ENCODE results near the gene METRN.
"Not testable (repeated sequence)": the region's sequence is repeated elsewhere in the genome, so short reads cannot be mapped to it uniquely, and the experiment has no call there.

Gene METRN

GRCh38 chr16:751152-752006 is 36.5 kb downstream of the METRN start:
- peak in 35 of 58 donors; percentile 6 to 84 (median 38) for DNase-seq

- DNase-seq = no peak
Measured at GRCh38 chr16:752007-752312, 37.0 kb downstream of the METRN start.

DNA sequence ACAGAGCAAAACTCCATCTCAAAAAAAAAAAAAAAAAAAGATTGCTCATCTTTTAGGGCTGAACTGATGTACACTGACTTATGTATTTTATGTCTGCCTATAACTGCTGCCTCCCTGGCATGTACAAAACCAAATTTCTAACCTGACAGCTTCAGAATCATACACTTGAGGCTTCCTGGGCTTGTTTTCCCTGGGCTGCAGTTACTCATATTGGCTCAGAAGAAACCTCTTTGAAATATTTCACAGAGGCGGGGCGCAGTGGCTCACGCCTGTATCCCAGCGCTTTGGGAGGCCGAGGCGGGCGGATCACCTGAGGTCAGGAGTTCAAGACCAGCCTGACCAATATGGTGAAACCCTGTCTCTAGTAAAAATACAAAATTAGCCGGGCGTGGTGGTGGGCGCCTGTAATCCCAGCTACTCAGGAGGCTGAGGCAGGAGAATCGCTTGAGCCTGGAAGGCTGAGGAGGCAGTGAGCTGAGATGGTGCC is 39.2 kb downstream of the METRN start:
- not testable (repeated sequence) for DNase-seq

DNA sequence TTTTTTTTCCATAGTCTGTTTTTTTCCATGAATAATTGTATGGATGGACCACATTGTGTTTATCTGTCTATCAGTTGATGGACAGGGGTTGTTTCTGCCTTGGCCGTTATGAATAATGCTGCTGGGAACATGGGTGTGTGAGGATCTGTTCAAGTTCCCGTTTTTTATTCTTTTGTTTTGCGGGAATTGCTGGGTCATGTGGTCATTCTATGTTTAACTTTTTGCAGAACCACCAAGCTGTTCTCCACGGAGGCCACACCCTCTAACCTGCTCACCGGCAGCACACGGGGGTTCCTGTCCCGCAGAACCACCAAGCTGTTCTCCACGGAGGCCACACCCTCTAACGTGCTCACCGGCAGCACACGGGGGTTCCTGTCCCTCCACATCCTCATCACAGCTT is 39.7 kb downstream of the METRN start:
- DNase-seq = no peak

GRCh38 chr16:756428-756827 is 41.5 kb downstream of the METRN start:
- no peak for DNase-seq

DNA sequence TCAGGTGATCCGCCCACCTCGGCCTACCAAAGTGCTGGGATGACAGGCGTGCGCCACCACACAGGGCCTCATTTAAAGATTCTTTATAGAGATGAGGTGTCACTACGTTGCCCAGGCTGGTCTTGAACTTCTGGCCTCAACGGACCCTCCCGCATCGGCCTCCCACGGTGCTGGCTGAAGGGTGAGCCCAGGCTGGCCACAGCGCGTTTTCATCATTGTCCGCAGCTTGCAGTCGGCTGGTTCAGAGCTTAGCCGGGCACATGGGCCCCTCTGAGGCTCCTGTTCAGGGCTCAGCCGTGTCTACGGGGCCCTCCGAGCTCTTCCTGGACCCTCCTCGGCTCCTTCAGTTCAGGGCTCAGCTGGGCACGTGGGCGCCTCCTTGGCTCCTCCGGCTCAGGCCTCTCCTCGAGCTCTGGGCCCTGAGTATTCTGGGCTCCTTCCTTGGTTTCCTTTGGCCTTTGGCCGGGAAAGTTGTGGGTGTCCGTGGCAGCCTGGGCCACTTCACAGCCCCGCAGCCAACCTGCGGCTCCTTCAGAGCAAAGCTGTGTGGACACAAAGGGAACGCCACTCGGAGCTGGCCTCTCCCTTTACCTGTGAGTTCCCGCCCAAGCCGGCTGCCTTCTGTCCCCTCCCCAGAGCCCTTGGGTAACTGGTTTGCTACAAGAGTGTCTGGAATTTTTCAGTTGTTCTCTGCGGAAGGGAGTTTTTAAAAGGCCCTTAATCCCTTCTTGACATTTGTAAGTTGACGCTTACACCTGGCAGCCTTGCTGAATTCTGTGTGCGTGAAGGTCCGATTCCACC is 44.4 kb downstream of the METRN start:
- DNase-seq = no peak

DNA sequence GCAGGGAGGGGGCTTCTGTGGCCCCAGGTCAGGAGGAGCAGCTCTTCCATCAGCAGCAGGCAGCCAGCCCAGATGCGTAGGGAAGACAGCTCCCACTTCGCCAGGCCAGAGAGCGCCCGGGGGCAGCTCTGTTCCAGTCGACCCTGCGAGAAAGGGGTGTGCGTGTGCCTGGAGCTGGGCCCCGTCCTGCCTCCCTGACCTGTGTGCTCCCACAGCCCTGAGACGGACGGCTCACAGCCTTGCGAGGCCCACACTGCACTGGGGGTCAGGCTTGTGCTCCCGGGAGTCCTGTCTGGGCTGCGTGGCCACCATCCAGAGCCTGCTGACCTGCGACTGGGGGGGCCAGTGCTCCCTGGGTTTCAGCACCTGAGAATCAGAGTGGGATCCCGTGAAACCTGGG is 45.1 kb downstream of the METRN start:
- no peak for DNase-seq

DNA sequence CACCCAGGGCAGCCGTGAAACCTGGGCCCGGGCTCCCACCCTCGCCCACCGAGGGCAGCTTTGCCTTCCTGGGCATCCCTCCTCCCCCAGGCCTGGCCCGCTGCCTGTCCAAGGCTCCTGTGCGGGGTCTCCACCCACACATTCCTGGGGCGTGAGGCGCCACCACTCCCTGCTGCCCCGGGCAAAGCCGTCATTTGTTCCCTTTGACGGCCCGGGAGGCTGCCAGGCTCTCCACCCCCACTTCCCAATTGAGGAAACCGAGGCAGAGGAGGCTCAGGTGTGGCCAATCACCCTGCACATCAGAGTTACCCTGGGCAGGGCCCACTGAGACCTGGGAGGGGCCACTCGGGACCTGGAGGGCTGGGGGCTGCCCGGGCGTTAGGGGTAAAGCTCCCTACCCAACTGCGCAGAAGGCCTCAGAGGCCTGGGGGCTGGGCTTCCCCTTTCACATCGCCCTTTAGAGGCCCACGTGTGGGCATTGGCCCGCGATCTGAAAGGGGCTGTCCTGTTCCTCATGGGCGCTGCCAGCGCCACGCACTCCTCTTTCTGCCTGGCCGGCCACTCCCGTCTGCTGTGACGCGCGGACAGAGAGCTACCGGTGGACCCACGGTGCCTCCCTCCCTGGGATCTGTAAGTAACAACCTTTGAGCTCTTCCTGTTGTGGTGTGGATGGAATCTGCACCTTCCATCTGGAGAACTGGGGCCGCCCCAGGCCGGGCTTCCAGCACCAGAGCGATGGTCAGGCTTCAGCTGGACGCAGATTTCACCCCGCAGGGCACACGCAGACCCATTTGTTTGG is 45.8 kb downstream of the METRN start, which contains the start of gene MSLN:
Gene MSLN, plus strand, starts transcription at position 190 of the 799 bp plus-strand sequence. CDS start 1,947 bp downstream, outside the sequence.
- DNase-seq = no peak

- DNase-seq = no peak
Measured at GRCh38 chr16:761625-762513, 47.0 kb downstream of the METRN start.

- no peak for DNase-seq
Measured at GRCh38 chr16:762595-763268, 47.8 kb downstream of the METRN start.

DNA sequence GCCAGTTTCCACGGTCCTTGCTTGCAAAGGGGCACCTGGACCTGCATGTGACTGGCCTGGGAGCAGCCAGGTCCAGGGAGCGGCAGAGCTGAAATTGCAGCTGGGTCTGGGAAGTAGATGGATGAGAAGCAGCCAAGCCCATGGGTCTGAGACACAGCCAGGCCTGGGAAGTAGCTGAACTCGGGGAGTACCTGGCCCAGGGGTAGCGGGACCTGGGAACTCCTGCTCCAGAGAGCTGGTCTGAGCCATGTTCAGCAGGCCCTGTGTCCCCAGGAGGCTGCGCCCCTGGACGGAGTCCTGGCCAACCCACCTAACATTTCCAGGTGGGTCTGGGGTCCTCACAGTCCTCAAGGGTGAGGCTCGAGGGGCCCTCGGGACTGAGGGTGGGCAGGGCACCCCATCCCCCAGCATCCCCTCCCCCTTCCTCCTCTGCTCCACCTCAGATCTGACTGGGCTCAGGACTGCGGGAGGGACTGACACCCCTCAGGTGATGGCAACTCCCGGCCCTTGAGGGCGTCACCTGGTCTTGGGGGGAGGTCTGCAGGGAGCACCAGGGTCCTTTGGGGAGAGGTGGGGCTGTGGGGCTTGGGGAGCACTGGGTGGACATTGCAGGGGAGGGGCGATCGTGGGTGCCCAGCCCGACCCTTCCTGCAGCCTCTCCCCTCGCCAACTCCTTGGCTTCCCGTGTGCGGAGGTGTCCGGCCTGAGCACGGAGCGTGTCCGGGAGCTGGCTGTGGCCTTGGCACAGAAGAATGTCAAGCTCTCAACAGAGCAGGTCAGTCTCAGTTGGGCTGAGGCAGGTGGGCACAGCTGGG is 48.7 kb downstream of the METRN start:
- no peak for DNase-seq

GRCh38 chr16:764184-764750 is 49.3 kb downstream of the METRN start:
- DNase-seq = no peak

DNA sequence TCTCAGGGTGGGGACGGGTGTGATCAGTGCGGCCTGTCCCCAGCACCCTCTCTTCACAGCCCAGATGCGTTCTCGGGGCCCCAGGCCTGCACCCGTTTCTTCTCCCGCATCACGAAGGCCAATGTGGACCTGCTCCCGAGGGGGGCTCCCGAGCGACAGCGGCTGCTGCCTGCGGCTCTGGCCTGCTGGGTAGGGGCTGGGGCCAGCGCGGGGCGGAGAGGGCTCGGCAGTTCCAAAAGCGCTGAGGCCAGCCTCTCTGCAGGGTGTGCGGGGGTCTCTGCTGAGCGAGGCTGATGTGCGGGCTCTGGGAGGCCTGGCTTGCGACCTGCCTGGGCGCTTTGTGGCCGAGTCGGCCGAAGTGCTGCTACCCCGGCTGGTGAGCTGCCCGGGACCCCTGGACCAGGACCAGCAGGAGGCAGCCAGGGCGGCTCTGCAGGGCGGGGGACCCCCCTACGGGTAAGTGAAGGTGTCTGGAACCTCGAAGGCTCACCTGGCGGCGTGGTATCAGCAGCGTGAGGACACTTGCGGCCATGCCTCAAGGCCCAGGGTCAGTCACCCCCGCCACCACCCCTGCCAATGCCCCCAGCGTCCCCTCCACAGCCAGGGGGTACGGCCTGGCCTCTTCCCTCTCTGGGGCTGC is 50.0 kb downstream of the METRN start:
- no peak for DNase-seq

GRCh38 chr16:765488-765865 is 50.6 kb downstream of the METRN start:
- DNase-seq = no peak

DNA sequence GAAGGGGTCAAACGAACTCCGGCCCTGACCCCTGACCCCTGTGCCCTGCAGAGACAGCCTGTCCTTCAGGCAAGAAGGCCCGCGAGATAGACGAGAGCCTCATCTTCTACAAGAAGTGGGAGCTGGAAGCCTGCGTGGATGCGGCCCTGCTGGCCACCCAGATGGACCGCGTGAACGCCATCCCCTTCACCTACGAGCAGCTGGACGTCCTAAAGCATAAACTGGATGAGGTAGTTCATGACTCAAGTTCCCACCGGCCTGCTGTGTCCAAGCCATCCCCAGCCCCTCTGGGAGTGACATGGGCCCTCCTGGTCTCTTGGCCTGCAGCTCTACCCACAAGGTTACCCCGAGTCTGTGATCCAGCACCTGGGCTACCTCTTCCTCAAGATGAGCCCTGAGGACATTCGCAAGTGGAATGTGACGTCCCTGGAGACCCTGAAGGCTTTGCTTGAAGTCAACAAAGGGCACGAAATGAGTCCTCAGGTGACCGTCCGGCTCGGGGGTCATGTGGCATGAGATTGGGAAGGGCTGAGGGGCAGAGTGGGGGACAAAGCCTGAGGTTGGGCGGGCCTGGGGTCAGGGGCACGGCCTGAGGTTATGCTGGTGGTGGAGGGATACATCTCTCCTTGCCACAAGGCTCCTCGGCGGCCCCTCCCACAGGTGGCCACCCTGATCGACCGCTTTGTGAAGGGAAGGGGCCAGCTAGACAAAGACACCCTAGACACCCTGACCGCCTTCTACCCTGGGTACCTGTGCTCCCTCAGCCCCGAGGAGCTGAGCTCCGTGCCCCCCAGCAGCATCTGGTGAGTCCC is 51.3 kb downstream of the METRN start:
- DNase-seq = no peak

GRCh38 chr16:766820-767640 is 52.1 kb downstream of the METRN start:
- no peak for DNase-seq

Measured in anterior cingulate cortex (tissue), 58 donors.